Thyroid gland (tissue), 4 donors: Measurements from ENCODE around the gene ANKRD55. TPM values are rescaled to one million over a fixed set of nuclear protein-coding genes. Genes with fewer than 3 reads are reported as not detected.

Experiments
- DNase-seq, 2 donors: peaks; one replicate each; pipeline ENCODE4 v3.0.0-alpha.2; 2019
- H3K27ac ChIP-seq, 3 donors: fragments of 200-600 bp; sonication (generic); 1 replicate in 2 of 3; 2 replicates in 1 of 3; pipeline ENCODE4 v1.5.1; 2016 to 2019; ENCODE audit warnings: mild to moderate bottlenecking in 1 of 3, moderate library complexity in 1 of 3
- H3K27me3 ChIP-seq: fragments of 200-600 bp; sonication (generic); one replicate; pipeline ENCODE4 v1.5.1; 2019
- H3K36me3 ChIP-seq, 2 donors: fragments of 200-600 bp; sonication (generic); one replicate each; pipeline ENCODE4 v1.5.1; 2016 to 2019
- H3K4me1 ChIP-seq, 2 donors: fragments of 200-600 bp; sonication (generic); one replicate each; pipeline ENCODE4 v1.5.1; 2017 to 2019
- H3K4me3 ChIP-seq, 3 donors: fragments of 200-600 bp; sonication (generic); replicated peaks in 1 of 3; 1 replicate in 2 of 3; 2 replicates in 1 of 3; pipeline ENCODE4 v1.5.1; 2016; ENCODE audit warnings: mild to moderate bottlenecking in 1 of 3
- H3K9me3 ChIP-seq: fragments of 200-600 bp; sonication (generic); one replicate; pipeline ENCODE4 v1.5.1; 2017
- CTCF ChIP-seq, 6 experiments: fragments of 200-600 bp in 3 of 6; fragments of 450-650 bp in 3 of 6; sonication (generic) in 3 of 6; IDR thresholded peaks; one replicate each; pipeline ENCODE4 v1.5.1; 2016 to 2019; ENCODE audit warnings: antibody characterized with exemption in 6 of 6, mild to moderate bottlenecking in 2 of 6, inconsistent platforms in 1 of 6, moderate library complexity in 1 of 6
- POLR2A ChIP-seq, 2 donors: fragments of 450-650 bp; IDR thresholded peaks; one replicate each; pipeline ENCODE4 v1.6.1; 2017; ENCODE audit warnings: antibody characterized with exemption in 2 of 2, mild to moderate bottlenecking in 2 of 2, moderate library complexity in 1 of 2
- WGBS, 2 donors: methylation state at CpG; one replicate each; pipeline ENCODE4 v1.1.5; 2017; 5-methylcytosine and 5-hydroxymethylcytosine counted together
- intact Hi-C: fragments of 100-400 bp; cut with DNase I; formaldehyde crosslinking; loops from one replicate; pipeline ENCODE4 v1.15.1; 2023
- total RNA-seq, 4 donors: library from RNA; depleted of rRNA; stranded (reverse); fragments of >200 nt; gene quantifications; one replicate each; pipeline ENCODE4 v1.2.3, GENCODE V29; 2016

ANKRD55 gene
- total RNA-seq, 4 donors from 2014 or later = 0.22 to 0.94 TPM; not detected in 2

DNA sequence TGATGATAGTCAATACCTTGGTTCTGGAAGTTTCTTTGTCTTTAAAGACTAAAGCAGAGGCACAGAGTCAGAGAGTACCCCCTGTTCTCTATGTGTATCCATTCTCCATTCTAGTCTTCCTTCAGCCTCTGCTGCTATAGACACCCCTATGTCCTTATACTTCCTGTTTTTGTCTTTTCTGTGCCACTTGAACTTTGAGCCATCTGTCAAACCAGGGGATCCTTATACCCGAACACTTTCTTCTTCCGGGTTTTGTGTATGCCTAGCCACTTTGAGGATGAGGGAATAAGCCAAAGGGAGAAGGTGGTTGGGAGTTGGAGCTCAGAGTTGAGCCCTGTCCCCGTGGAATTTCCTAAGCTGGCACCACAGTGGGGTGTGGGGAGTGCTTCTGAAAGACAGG lies 177.3 kb downstream of the ANKRD55 start:
- intact Hi-C loops = no loop called here
- 82 to 85% methylated on average over 3 of the region's 3 CpGs for WGBS, 2 donors

GRCh38 chr5:56055287-56055686 lies 177.8 kb downstream of the ANKRD55 start:
- Histone ChIP-seq H3K4me3 (no peak overlapping the region), H3K4me1 (peaks cover 4 to 20% of the 10 kb centered on the region in 2 donors), H3K36me3 (no peaks in the 10 kb centered on the region), H3K9me3 (no peaks in the 10 kb centered on the region), H3K27ac (no peak overlapping the region), H3K27me3 (no peaks in the 10 kb centered on the region)
- WGBS, 2 donors = 100% methylated on average over 1 of the region's 1 CpG
- intact Hi-C loops = no loop called here
- no peak for DNase-seq
- TF ChIP-seq CTCF (IDR thresholded peaks at IDR 0.05) (no peak), POLR2A (IDR thresholded peaks at IDR 0.05) (no peak)

More for the DNA sequence above, 177.3 kb downstream of the ANKRD55 start:
- H3K27ac ChIP-seq = no peak overlapping the region
- H3K4me3 ChIP-seq = no peak overlapping the region
- no peaks in the 10 kb centered on the region for H3K36me3 ChIP-seq
- no peaks in the 10 kb centered on the region for H3K9me3 ChIP-seq
- H3K27me3 ChIP-seq = no peaks in the 10 kb centered on the region
- no peak for TF ChIP-seq POLR2A (IDR thresholded peaks at IDR 0.05)
- no peak for TF ChIP-seq CTCF (IDR thresholded peaks at IDR 0.05)
- DNase-seq = no peak
- peaks cover 0 to 14% of the 10 kb centered on the region in 2 donors for H3K4me1 ChIP-seq

DNA sequence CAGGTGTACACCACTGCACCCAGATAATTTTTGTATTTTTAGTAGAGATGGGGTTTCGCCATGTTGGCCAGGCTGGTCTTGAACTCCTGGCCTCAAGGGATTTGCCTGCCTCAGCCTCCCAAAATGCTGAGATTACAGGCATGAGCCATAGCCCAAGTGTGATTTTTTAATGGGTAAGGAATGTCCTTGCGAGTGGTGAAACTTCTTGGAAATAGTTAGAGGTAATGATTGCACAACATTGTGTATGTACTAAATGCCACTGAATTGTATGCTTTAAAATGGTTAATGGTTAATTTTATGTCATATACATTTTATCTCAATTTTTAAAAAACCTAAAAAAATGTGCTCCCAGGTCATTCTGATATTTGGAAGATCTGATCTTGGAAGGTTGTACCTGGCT lies 178.5 kb downstream of the ANKRD55 start:
- H3K27me3 ChIP-seq = no peaks in the 10 kb centered on the region
- DNase-seq = no peak
- WGBS, 2 donors = 94 to 96% methylated on average over 2 of the region's 2 CpGs
- TF ChIP-seq POLR2A (IDR thresholded peaks at IDR 0.05) = no peak
- no peak for TF ChIP-seq CTCF (IDR thresholded peaks at IDR 0.05)
- no peaks in the 10 kb centered on the region for H3K36me3 ChIP-seq
- no peaks in the 10 kb centered on the region for H3K9me3 ChIP-seq
- intact Hi-C loops = no loop called here
- H3K4me1 ChIP-seq = peaks cover 6 to 26% of the 10 kb centered on the region in 2 donors
- no peak overlapping the region for H3K4me3 ChIP-seq
- no peak overlapping the region for H3K27ac ChIP-seq

DNA sequence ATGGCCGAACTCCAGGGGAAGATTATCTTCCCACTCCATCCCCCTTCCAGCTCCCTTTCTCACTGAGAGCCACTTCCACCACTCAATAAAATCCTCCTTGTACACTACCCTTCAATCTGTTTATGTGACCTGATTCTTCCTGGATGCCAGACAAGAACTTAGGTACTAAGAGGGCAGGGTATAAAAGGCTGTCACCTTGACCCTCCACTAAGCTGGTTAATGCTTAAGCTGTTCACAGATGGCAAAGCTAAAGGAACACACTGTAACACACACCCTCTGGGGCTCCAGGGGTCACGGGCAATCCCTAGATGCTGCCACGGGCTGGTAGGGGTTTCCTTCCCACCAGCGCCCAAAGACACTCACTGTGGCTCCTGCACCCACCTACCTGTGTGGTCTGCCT lies 179.8 kb downstream of the ANKRD55 start:
- peaks cover 6 to 19% of the 10 kb centered on the region in 2 donors for H3K4me1 ChIP-seq
- intact Hi-C loops = no loop called here
- no peak for DNase-seq
- H3K27ac ChIP-seq = no peak overlapping the region
- no peak for TF ChIP-seq CTCF (IDR thresholded peaks at IDR 0.05)
- TF ChIP-seq POLR2A (IDR thresholded peaks at IDR 0.05) = no peak
- no peaks in the 10 kb centered on the region for H3K27me3 ChIP-seq
- H3K9me3 ChIP-seq = no peaks in the 10 kb centered on the region
- H3K36me3 ChIP-seq = no peaks in the 10 kb centered on the region
- WGBS, 2 donors = 96 to 100% methylated on average over 4 of the region's 4 CpGs
- H3K4me3 ChIP-seq = no peak overlapping the region

GRCh38 chr5:56052735-56053134 lies 180.4 kb downstream of the ANKRD55 start:
- H3K4me3 ChIP-seq = no peak overlapping the region
- 94 to 98% methylated on average over 1 of the region's 1 CpG for WGBS, 2 donors
- intact Hi-C loops = no loop called here
- TF ChIP-seq POLR2A (IDR thresholded peaks at IDR 0.05) = no peak
- TF ChIP-seq CTCF (IDR thresholded peaks at IDR 0.05) = no peak
- DNase-seq = no peak
- H3K9me3 ChIP-seq = no peaks in the 10 kb centered on the region
- H3K36me3 ChIP-seq = no peaks in the 10 kb centered on the region
- no peak overlapping the region for H3K27ac ChIP-seq
- H3K27me3 ChIP-seq = no peaks in the 10 kb centered on the region
- H3K4me1 ChIP-seq = peaks cover 6 to 15% of the 10 kb centered on the region in 2 donors
